K562 (cell line): ENCODE data around the gene MAP4K1. TPM values are rescaled to one million over a fixed set of nuclear protein-coding genes. Genes with fewer than 3 reads are reported as not detected.

Experiments
- ATF7 ChIP-seq: fragments of 450-650 bp; IDR thresholded peaks from 2 replicates; pipeline ENCODE4 v1.7.1; 2014; ENCODE audit warnings: mild to moderate bottlenecking, moderate library complexity
- CBFB ChIP-seq: sonication (generic); formaldehyde crosslinking; IDR thresholded peaks from 2 replicates; pipeline ENCODE4 v1.4.0; 2020; ENCODE audit warnings: mild to moderate bottlenecking, missing genetic modification reagents
- CTBP1 ChIP-seq: fragments of 450-650 bp; IDR thresholded peaks from 2 replicates; pipeline ENCODE4 v1.6.1; 2016; ENCODE audit warnings: borderline replicate concordance
- ESRRB ChIP-seq: fragments of 250-450 bp; sonication (Bioruptor Pico); IDR thresholded peaks from 2 replicates; pipeline ENCODE4 v1.5.0; 2020; ENCODE audit warnings: mild to moderate bottlenecking, moderate library complexity, borderline replicate concordance
- GABPB1 ChIP-seq: sonication (generic); formaldehyde crosslinking; IDR thresholded peaks from 2 replicates; pipeline ENCODE4 v1.8.0; 2022; ENCODE audit warnings: mild to moderate bottlenecking, missing genetic modification reagents
- HDAC6 ChIP-seq: IDR thresholded peaks from 2 replicates; pipeline ENCODE4 v1.6.1; 2012; ENCODE audit warnings: low read depth, mild to moderate bottlenecking, control low read depth, inconsistent platforms, low read length, moderate library complexity
- HMG20A ChIP-seq: fragments of 450-650 bp; formaldehyde crosslinking; conservative IDR thresholded peaks from 2 replicates; pipeline ENCODE4 v1.4.0; 2020; ENCODE audit warnings: mild to moderate bottlenecking, mixed read lengths
- KLF16 ChIP-seq: IDR thresholded peaks from 2 replicates; pipeline ENCODE4 v1.6.1; 2016; ENCODE audit warnings: antibody characterized with exemption
- MAFF ChIP-seq: IDR thresholded peaks from 2 replicates; pipeline ENCODE4 v1.6.1; 2012; ENCODE audit warnings: low read length, improper control_type of control experiment
- MAFG ChIP-seq: fragments of 450-650 bp; conservative IDR thresholded peaks from 2 replicates; pipeline ENCODE4 v1.6.1; 2016; ENCODE audit warnings: missing genetic modification characterization, missing compliant biosample characterization
- MEIS2 ChIP-seq: fragments of 450-650 bp; IDR thresholded peaks from 2 replicates; pipeline ENCODE4 v1.6.1; 2014; ENCODE audit warnings: mild to moderate bottlenecking; ENCODE audit not compliant: partially characterized antibody
- NFYB ChIP-seq: IDR thresholded peaks from 2 replicates; pipeline ENCODE4 v1.6.1; 2011; ENCODE audit warnings: mild to moderate bottlenecking, moderate library complexity; ENCODE audit not compliant: insufficient read length; ENCODE audit errors: extremely low read depth
- POLR2AphosphoS2 ChIP-seq: IDR thresholded peaks from 2 replicates; pipeline ENCODE4 v1.6.1; 2012; ENCODE audit warnings: low read length, improper control_type of control experiment
- SMARCA4 ChIP-seq: fragments of 450-650 bp; IDR thresholded peaks from 2 replicates; pipeline ENCODE4 v1.6.1; 2016
- SMARCA5 ChIP-seq: fragments of 450-650 bp; IDR thresholded peaks from 2 replicates; pipeline ENCODE4 v1.6.1; 2016
- SRSF3 ChIP-seq: fragments of 200-400 bp; formaldehyde crosslinking; IDR thresholded peaks from 2 replicates; pipeline ENCODE4 v1.6.1; 2016; ENCODE audit warnings: mild to moderate bottlenecking, low read length, moderate library complexity; ENCODE audit not compliant: insufficient read depth
- U2AF2 ChIP-seq: fragments of 200-400 bp; formaldehyde crosslinking; optimal IDR thresholded peaks from 2 replicates; pipeline ENCODE3; 2017; ENCODE audit warnings: low read depth, mild to moderate bottlenecking, low read length
- ZNF24 ChIP-seq: fragments of 450-650 bp; IDR thresholded peaks from 2 replicates; pipeline ENCODE4 v1.6.1; 2016
- ZNF445 ChIP-seq: fragments of 250-450 bp; sonication (Bioruptor Pico); IDR thresholded peaks from 2 replicates; pipeline ENCODE4 v1.4.0; 2020; ENCODE audit warnings: low read depth, mild to moderate bottlenecking, moderate library complexity
- ZNF780A ChIP-seq: fragments of 250-450 bp; sonication (Bioruptor Pico); IDR thresholded peaks from 2 replicates; pipeline ENCODE4 v1.5.0; 2021; ENCODE audit warnings: mild to moderate bottlenecking
- polyA plus RNA-seq, 8 experiments: library from polyadenylated mRNA; depleted of rRNA in 4 of 8; stranded (reverse) in 5 of 8; unstranded in 3 of 8; fragments of >200 nt; fragmentation: Nextera tagmentation in 2 of 8; fragmentation: Illumina TruSeq in 1 of 8; extraction: Ambion mirVana in 2 of 8; extraction: Trizol in 1 of 8; gene quantifications; 2 replicates each; pipeline versions ENCODE4 v1.2.1 to v1.2.3, GENCODE V29; 2011 to 2014; ENCODE audit warnings: inconsistent platforms in 1 of 8, missing spikeins in 1 of 8
- total RNA-seq, 7 experiments: library from RNA; depleted of rRNA in 6 of 7; stranded (reverse); fragments of >200 nt in 6 of 7; fragmentation: Illumina TruSeq in 2 of 7; extraction: Trizol in 2 of 7; gene quantifications; 2 replicates each; pipeline versions ENCODE4 v1.2.1 to v1.2.3, GENCODE V29; 2011 to 2021; ENCODE audit warnings: low replicate concordance in 1 of 7
- TF ChIP-seq, protein P1 (sequence below): fragments of 450-650 bp; IDR thresholded peaks from 2 replicates; pipeline ENCODE4 v1.6.1; 2016; ENCODE audit warnings: borderline replicate concordance
- TF ChIP-seq, protein P2 (sequence below): fragments of 450-650 bp; formaldehyde crosslinking; conservative IDR thresholded peaks from 2 replicates; pipeline ENCODE4 v1.4.0; 2022; ENCODE audit warnings: mild to moderate bottlenecking, missing genetic modification characterization
- TF ChIP-seq, protein P3 (sequence below): fragments of 250-450 bp; sonication (Bioruptor Pico); IDR thresholded peaks from 2 replicates; pipeline ENCODE4 v1.8.0; 2022; ENCODE audit warnings: moderate library complexity, mild to moderate bottlenecking, inconsistent platforms
- TF ChIP-seq, protein P4 (sequence below), 2 experiments: fragments of 450-650 bp; IDR thresholded peaks; 2 replicates each; pipeline ENCODE4 v1.6.1; 2018; ENCODE audit warnings: mild to moderate bottlenecking in 2 of 2, low read depth in 1 of 2; ENCODE audit not compliant: partially characterized antibody in 2 of 2

The MAP4K1 gene
- total and polyA plus RNA-seq, 9 of the 15 experiments (the other 6 are each of a cell fraction or from before 2014, with no cell fraction given) = 0.14 to 3.2 (median 0.73) TPM; not detected in 1

DNA sequence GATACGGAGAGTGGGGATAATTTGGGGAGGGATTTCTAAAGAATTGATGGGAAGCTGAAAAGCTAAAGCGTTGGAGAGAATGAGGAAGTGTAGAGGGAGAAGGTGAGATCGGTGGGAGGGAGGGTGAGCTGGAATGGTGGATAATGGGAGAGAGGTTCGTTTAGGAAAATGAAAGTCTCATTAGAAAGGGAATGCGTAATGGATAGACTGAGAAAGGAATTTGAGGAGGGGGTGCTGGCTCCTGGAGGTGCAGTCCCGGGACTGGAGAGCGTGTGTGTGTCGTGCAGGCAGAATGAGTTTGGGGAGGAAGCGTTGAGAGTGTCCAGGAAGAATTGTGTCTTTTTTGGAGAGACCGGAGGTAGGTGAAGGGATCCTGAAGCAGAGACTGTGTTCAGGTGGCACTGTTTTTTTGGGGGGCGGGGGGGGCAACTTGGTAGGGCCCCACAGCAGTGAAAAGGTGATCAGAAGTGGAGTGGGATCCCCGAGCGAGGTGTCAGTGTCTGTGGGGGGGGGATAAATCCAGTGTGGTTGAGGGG, 31.1 kb upstream of the MAP4K1 start (continued):
- TF ChIP-seq, protein P1, sequence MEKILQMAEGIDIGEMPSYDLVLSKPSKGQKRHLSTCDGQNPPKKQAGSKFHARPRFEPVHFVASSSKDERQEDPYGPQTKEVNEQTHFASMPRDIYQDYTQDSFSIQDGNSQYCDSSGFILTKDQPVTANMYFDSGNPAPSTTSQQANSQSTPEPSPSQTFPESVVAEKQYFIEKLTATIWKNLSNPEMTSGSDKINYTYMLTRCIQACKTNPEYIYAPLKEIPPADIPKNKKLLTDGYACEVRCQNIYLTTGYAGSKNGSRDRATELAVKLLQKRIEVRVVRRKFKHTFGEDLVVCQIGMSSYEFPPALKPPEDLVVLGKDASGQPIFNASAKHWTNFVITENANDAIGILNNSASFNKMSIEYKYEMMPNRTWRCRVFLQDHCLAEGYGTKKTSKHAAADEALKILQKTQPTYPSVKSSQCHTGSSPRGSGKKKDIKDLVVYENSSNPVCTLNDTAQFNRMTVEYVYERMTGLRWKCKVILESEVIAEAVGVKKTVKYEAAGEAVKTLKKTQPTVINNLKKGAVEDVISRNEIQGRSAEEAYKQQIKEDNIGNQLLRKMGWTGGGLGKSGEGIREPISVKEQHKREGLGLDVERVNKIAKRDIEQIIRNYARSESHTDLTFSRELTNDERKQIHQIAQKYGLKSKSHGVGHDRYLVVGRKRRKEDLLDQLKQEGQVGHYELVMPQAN = peak; percentile 63; the same call in 1 of the 2 replicates
- TF ChIP-seq CTBP1 (no peak), U2AF2 (no peak), MAFG (tag) (no peak), MAFF (no peak), ZNF445 (CRISPR knock-in tag) (no peak), HDAC6 (no peak), CBFB (CRISPR knock-in tag) (no peak), SMARCA5 (0 out of 2 replicates have a peak, but pooled peaks have one; percentile 13), ZNF780A (CRISPR knock-in tag) (no peak), ESRRB (CRISPR knock-in tag) (no peak), POLR2AphosphoS2 (no peak), SMARCA4 (peak; percentile 48), ATF7 (no peak), ZNF24 (no peak), SRSF3 (no peak), KLF16 (no peak), HMG20A (CRISPR knock-in tag) (no peak), NFYB (no peak), GABPB1 (CRISPR knock-in tag) (no peak), MEIS2 (no peak)
- TF ChIP-seq, protein P2, sequence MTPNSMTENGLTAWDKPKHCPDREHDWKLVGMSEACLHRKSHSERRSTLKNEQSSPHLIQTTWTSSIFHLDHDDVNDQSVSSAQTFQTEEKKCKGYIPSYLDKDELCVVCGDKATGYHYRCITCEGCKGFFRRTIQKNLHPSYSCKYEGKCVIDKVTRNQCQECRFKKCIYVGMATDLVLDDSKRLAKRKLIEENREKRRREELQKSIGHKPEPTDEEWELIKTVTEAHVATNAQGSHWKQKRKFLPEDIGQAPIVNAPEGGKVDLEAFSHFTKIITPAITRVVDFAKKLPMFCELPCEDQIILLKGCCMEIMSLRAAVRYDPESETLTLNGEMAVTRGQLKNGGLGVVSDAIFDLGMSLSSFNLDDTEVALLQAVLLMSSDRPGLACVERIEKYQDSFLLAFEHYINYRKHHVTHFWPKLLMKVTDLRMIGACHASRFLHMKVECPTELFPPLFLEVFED (CRISPR knock-in tag) = no peak
- TF ChIP-seq, protein P3, sequence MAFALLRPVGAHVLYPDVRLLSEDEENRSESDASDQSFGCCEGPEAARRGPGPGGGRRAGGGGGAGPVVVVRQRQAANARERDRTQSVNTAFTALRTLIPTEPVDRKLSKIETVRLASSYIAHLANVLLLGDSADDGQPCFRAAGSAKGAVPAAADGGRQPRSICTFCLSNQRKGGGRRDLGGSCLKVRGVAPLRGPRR = no peak
- TF ChIP-seq, protein P4, sequence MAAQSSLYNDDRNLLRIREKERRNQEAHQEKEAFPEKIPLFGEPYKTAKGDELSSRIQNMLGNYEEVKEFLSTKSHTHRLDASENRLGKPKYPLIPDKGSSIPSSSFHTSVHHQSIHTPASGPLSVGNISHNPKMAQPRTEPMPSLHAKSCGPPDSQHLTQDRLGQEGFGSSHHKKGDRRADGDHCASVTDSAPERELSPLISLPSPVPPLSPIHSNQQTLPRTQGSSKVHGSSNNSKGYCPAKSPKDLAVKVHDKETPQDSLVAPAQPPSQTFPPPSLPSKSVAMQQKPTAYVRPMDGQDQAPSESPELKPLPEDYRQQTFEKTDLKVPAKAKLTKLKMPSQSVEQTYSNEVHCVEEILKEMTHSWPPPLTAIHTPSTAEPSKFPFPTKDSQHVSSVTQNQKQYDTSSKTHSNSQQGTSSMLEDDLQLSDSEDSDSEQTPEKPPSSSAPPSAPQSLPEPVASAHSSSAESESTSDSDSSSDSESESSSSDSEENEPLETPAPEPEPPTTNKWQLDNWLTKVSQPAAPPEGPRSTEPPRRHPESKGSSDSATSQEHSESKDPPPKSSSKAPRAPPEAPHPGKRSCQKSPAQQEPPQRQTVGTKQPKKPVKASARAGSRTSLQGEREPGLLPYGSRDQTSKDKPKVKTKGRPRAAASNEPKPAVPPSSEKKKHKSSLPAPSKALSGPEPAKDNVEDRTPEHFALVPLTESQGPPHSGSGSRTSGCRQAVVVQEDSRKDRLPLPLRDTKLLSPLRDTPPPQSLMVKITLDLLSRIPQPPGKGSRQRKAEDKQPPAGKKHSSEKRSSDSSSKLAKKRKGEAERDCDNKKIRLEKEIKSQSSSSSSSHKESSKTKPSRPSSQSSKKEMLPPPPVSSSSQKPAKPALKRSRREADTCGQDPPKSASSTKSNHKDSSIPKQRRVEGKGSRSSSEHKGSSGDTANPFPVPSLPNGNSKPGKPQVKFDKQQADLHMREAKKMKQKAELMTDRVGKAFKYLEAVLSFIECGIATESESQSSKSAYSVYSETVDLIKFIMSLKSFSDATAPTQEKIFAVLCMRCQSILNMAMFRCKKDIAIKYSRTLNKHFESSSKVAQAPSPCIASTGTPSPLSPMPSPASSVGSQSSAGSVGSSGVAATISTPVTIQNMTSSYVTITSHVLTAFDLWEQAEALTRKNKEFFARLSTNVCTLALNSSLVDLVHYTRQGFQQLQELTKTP (IDR thresholded peaks at IDR 0.05; ENCODE audit: low read depth in 1 of 2, partially characterized antibody in 2 of 2) = peak; percentile 10 to 60
